ENCODE measurements around the gene GSTM4.

GRCh38 chr1:109643385-109644230 lies 12.3 kb upstream of the GSTM4 start:
- TF ChIP-seq CTCF (IDR thresholded peaks at IDR 0.05; ENCODE audit: insufficient read depth, low read depth, low read length) (peak; percentile 62), EZH2 (IDR thresholded peaks at IDR 0.05; ENCODE audit: insufficient read depth, low read length) (no peak)

All from astrocyte (in vitro differentiated cells and primary cell).